GM23338 (cell line): ENCODE measurements around the gene SMAD1.

ENCODE experiments used
- CREB1 ChIP-seq: fragments of 250-450 bp; sonication (Bioruptor Pico); IDR thresholded peaks from 2 replicates; pipeline ENCODE4 v1.5.0; 2020; ENCODE audit warnings: low read depth, mild to moderate bottlenecking, moderate library complexity
- EZH2 ChIP-seq: fragments of 200-600 bp; sonication (generic); IDR thresholded peaks from one replicate; pipeline ENCODE4 v1.8.0; 2017; ENCODE audit warnings: antibody characterized with exemption, mild to moderate bottlenecking, low read depth; ENCODE audit not compliant: unreplicated experiment
- EZH2phosphoT487 ChIP-seq: fragments of 200-600 bp; sonication (generic); IDR thresholded peaks from one replicate; pipeline ENCODE4 v1.8.1; 2018; ENCODE audit warnings: antibody characterized with exemption; ENCODE audit not compliant: unreplicated experiment
- JUNB ChIP-seq: IDR thresholded peaks from one replicate; pipeline ENCODE4 v1.6.1; 2016; ENCODE audit warnings: antibody characterized with exemption; ENCODE audit not compliant: unreplicated experiment
- NANOG ChIP-seq: IDR thresholded peaks from 2 replicates; pipeline ENCODE4 v1.6.1; 2016; ENCODE audit warnings: antibody characterized with exemption, borderline replicate concordance
- POLR2AphosphoS5 ChIP-seq: IDR thresholded peaks from 2 replicates; pipeline ENCODE4 v1.6.1; 2016; ENCODE audit warnings: antibody characterized with exemption, low read depth
- STAT1 ChIP-seq: IDR thresholded peaks from one replicate; pipeline ENCODE4 v1.6.1; 2016; ENCODE audit warnings: antibody characterized with exemption; ENCODE audit not compliant: unreplicated experiment
- ZNF114 ChIP-seq: fragments of 250-450 bp; sonication (Bioruptor Pico); IDR thresholded peaks from 2 replicates; pipeline ENCODE4 v1.5.0; 2020; ENCODE audit warnings: mild to moderate bottlenecking, moderate library complexity
- ZNF331 ChIP-seq: fragments of 250-450 bp; sonication (Bioruptor Pico); IDR thresholded peaks from 2 replicates; pipeline ENCODE4 v1.5.0; 2020; ENCODE audit warnings: low read depth, mild to moderate bottlenecking, moderate library complexity
- TF ChIP-seq, protein P1 (sequence below), 2 experiments: fragments of 200-600 bp in 1 of 2; sonication (generic) in 1 of 2; conservative IDR thresholded peaks; 2 replicates each; pipeline versions ENCODE4 v1.5.1 to v1.6.1; 2016 to 2017; ENCODE audit warnings: antibody characterized with exemption in 2 of 2, low read depth in 2 of 2, mild to moderate bottlenecking in 2 of 2, moderate library complexity in 1 of 2
- TF ChIP-seq, protein P2 (sequence below): IDR thresholded peaks from one replicate; pipeline ENCODE4 v1.6.1; 2018; ENCODE audit warnings: antibody characterized with exemption; ENCODE audit not compliant: unreplicated experiment
- TF ChIP-seq, protein P3 (sequence below): IDR thresholded peaks from 2 replicates; pipeline ENCODE4 v1.6.1; 2016; ENCODE audit warnings: antibody characterized with exemption
- TF ChIP-seq, protein P4 (sequence below): fragments of 250-450 bp; sonication (Bioruptor Pico); IDR thresholded peaks from 2 replicates; pipeline ENCODE4 v1.5.0; 2020; ENCODE audit warnings: mild to moderate bottlenecking, moderate library complexity

DNA sequence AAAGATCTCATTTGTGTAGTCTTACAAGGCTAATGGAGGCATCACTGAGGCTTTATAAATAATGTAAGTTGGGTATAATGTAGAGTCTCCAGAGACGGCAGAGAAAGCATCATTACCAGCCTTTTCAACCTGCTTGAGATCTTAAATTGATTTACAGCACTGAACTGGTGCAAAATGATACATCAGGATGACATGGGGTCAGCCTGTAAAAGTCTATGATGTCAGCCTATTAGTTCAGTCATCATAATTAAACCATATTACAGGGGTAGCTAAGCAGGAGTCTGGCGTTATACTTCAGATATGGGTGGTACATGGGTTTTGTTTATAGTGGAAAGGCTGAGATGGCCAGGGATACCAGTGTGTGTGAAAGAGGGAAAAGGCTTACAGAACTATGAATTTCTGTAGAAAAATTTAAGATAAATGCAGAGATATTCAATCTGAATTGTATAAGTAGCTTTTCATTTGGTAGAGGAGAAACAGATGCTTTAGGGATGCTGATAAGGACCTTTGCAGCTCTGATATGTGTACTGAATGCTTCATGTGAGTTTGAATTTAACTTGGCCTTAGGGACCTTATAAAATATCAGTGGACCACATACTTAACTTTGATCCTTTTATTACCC, 2.7 kb downstream of the SMAD1 start:
- TF ChIP-seq, protein P1, sequence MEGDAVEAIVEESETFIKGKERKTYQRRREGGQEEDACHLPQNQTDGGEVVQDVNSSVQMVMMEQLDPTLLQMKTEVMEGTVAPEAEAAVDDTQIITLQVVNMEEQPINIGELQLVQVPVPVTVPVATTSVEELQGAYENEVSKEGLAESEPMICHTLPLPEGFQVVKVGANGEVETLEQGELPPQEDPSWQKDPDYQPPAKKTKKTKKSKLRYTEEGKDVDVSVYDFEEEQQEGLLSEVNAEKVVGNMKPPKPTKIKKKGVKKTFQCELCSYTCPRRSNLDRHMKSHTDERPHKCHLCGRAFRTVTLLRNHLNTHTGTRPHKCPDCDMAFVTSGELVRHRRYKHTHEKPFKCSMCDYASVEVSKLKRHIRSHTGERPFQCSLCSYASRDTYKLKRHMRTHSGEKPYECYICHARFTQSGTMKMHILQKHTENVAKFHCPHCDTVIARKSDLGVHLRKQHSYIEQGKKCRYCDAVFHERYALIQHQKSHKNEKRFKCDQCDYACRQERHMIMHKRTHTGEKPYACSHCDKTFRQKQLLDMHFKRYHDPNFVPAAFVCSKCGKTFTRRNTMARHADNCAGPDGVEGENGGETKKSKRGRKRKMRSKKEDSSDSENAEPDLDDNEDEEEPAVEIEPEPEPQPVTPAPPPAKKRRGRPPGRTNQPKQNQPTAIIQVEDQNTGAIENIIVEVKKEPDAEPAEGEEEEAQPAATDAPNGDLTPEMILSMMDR (conservative IDR thresholded peaks at IDR 0.05; ENCODE audit: low read depth in 2 of 2) = no peak
- TF ChIP-seq JUNB = no peak
- TF ChIP-seq, protein P2, sequence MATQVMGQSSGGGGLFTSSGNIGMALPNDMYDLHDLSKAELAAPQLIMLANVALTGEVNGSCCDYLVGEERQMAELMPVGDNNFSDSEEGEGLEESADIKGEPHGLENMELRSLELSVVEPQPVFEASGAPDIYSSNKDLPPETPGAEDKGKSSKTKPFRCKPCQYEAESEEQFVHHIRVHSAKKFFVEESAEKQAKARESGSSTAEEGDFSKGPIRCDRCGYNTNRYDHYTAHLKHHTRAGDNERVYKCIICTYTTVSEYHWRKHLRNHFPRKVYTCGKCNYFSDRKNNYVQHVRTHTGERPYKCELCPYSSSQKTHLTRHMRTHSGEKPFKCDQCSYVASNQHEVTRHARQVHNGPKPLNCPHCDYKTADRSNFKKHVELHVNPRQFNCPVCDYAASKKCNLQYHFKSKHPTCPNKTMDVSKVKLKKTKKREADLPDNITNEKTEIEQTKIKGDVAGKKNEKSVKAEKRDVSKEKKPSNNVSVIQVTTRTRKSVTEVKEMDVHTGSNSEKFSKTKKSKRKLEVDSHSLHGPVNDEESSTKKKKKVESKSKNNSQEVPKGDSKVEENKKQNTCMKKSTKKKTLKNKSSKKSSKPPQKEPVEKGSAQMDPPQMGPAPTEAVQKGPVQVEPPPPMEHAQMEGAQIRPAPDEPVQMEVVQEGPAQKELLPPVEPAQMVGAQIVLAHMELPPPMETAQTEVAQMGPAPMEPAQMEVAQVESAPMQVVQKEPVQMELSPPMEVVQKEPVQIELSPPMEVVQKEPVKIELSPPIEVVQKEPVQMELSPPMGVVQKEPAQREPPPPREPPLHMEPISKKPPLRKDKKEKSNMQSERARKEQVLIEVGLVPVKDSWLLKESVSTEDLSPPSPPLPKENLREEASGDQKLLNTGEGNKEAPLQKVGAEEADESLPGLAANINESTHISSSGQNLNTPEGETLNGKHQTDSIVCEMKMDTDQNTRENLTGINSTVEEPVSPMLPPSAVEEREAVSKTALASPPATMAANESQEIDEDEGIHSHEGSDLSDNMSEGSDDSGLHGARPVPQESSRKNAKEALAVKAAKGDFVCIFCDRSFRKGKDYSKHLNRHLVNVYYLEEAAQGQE = no peak
- no peak for TF ChIP-seq POLR2AphosphoS5
- TF ChIP-seq STAT1 = no peak
- TF ChIP-seq EZH2 = no peak
- no peak for TF ChIP-seq EZH2phosphoT487
- TF ChIP-seq, protein P3, sequence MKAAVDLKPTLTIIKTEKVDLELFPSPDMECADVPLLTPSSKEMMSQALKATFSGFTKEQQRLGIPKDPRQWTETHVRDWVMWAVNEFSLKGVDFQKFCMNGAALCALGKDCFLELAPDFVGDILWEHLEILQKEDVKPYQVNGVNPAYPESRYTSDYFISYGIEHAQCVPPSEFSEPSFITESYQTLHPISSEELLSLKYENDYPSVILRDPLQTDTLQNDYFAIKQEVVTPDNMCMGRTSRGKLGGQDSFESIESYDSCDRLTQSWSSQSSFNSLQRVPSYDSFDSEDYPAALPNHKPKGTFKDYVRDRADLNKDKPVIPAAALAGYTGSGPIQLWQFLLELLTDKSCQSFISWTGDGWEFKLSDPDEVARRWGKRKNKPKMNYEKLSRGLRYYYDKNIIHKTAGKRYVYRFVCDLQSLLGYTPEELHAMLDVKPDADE = no peak
- TF ChIP-seq CREB1 (CRISPR knock-in tag) = no peak
- no peak for TF ChIP-seq NANOG
- TF ChIP-seq ZNF114 (CRISPR knock-in tag) = no peak
- TF ChIP-seq ZNF331 (CRISPR knock-in tag) = no peak
- TF ChIP-seq, protein P4, sequence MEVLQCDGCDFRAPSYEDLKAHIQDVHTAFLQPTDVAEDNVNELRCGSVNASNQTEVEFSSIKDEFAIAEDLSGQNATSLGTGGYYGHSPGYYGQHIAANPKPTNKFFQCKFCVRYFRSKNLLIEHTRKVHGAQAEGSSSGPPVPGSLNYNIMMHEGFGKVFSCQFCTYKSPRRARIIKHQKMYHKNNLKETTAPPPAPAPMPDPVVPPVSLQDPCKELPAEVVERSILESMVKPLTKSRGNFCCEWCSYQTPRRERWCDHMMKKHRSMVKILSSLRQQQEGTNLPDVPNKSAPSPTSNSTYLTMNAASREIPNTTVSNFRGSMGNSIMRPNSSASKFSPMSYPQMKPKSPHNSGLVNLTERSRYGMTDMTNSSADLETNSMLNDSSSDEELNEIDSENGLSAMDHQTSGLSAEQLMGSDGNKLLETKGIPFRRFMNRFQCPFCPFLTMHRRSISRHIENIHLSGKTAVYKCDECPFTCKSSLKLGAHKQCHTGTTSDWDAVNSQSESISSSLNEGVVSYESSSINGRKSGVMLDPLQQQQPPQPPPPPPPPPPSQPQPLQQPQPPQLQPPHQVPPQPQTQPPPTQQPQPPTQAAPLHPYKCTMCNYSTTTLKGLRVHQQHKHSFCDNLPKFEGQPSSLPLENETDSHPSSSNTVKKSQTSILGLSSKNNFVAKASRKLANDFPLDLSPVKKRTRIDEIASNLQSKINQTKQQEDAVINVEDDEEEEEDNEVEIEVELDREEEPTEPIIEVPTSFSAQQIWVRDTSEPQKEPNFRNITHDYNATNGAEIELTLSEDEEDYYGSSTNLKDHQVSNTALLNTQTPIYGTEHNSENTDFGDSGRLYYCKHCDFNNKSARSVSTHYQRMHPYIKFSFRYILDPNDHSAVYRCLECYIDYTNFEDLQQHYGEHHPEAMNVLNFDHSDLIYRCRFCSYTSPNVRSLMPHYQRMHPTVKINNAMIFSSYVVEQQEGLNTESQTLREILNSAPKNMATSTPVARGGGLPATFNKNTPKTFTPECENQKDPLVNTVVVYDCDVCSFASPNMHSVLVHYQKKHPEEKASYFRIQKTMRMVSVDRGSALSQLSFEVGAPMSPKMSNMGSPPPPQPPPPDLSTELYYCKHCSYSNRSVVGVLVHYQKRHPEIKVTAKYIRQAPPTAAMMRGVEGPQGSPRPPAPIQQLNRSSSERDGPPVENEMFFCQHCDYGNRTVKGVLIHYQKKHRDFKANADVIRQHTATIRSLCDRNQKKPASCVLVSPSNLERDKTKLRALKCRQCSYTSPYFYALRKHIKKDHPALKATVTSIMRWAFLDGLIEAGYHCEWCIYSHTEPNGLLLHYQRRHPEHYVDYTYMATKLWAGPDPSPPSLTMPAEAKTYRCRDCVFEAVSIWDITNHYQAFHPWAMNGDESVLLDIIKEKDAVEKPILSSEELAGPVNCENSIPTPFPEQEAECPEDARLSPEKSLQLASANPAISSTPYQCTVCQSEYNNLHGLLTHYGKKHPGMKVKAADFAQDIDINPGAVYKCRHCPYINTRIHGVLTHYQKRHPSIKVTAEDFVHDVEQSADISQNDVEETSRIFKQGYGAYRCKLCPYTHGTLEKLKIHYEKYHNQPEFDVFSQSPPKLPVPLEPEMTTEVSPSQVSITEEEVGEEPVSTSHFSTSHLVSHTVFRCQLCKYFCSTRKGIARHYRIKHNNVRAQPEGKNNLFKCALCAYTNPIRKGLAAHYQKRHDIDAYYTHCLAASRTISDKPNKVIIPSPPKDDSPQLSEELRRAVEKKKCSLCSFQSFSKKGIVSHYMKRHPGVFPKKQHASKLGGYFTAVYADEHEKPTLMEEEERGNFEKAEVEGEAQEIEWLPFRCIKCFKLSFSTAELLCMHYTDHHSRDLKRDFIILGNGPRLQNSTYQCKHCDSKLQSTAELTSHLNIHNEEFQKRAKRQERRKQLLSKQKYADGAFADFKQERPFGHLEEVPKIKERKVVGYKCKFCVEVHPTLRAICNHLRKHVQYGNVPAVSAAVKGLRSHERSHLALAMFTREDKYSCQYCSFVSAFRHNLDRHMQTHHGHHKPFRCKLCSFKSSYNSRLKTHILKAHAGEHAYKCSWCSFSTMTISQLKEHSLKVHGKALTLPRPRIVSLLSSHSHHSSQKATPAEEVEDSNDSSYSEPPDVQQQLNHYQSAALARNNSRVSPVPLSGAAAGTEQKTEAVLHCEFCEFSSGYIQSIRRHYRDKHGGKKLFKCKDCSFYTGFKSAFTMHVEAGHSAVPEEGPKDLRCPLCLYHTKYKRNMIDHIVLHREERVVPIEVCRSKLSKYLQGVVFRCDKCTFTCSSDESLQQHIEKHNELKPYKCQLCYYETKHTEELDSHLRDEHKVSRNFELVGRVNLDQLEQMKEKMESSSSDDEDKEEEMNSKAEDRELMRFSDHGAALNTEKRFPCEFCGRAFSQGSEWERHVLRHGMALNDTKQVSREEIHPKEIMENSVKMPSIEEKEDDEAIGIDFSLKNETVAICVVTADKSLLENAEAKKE = no peak
